Activated CD4-positive, CD25-positive, alpha-beta regulatory T cell treated with anti-CD3 and anti-CD28 coated beads, Interleukin-2, amount 50 U/mL, for 72 hours (primary cell): ENCODE measurements around the gene CPED1.

ENCODE experiments used
- DNase-seq: peaks from one replicate; pipeline ENCODE4 v3.0.0; 2021

CPED1 gene

DNA sequence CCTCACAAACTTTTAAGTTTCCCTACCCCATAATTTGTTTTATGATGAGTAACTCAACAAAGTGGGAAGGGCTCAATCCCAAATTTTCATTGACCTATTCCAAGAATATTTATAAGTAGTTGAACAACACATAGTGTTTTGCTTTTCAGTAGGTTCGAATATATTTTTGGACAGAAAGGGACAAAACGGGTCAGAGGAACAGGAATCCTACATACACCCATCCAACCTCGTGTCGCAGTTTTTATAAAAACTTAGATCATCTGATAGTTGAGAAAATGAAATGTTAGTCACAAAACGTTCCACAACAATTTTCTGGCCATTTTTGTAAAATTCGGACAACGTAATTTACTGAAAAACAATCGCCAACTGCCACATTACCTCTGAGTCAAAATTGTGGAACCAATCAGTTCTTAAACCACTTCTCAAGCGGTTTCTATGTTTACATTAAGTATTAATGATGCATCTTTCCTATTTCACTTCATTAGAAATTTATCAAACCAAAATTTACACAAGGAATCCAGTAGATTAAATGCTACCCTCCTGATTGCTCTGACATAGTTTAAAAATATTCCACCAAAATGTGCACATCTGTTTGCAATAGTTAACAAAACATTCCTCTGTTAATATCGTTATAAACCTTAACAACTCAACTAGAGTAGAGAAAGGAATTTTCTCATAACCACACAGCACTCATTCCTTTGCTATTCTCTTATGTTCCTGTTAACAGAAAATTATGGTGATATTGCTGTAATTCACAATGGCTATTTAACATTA, 346.6 kb downstream of the CPED1 start:
- DNase-seq: no peak

GRCh38 chr7:121336579-121336978, 348.1 kb downstream of the CPED1 start:
- no peak for DNase-seq

GRCh38 chr7:121337398-121337797, 348.9 kb downstream of the CPED1 start:
- no peak for DNase-seq

DNA sequence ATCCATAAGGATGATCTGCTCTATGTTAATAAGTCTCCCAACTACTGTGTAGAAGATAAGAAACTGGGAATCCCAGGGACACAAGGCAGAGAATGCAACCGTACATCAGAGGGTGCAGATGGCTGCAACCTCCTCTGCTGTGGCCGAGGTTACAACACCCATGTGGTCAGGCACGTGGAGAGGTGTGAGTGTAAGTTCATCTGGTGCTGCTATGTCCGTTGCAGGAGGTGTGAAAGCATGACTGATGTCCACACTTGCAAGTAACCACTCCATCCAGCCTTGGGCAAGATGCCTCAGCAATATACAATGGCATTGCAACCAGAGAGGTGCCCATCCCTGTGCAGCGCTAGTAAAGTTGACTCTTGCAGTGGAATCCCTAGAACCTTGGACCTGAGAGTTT, 350.6 kb downstream of the CPED1 start:
- DNase-seq: no peak

GRCh38 chr7:121341933-121342332, 353.4 kb downstream of the CPED1 start:
- no peak for DNase-seq

DNA sequence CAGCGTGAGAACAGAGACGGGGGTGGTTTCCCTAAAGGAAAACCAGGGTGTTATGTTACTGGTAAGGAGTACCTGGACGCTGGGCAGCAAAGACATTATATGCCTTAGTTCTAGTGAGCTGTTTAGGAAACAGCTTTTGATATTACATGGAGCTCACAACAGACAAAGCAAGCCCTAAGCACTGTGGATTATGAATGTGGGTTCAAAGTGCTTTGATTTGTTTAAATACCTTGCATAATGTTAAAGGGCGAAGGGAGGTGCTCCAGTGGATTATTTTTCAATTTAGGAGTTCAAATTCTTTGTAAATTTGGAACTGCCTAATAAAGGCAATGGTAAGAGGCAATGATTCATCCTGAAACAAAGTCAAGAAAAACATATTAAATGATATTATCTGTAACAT, 354.1 kb downstream of the CPED1 start:
- DNase-seq: no peak

- no peak for DNase-seq
These were observed 354.8 kb downstream of the CPED1 start for GRCh38 chr7:121343302-121343701.

- no peak for DNase-seq
These were observed 355.6 kb downstream of the CPED1 start for GRCh38 chr7:121344093-121344492.

GRCh38 chr7:121344497-121344896, 356.0 kb downstream of the CPED1 start:
- no peak for DNase-seq
